DMS153 treated with DMSO at 0.1 percent for 48 hours (cell line): Measurements from ENCODE around the gene TSPAN6.

Experiments
- DNase-seq: peaks from one replicate; lab custom pipeline; 2025; ENCODE audit not compliant: unreplicated experiment; lab: John Stamatoyannopoulos, UW

TSPAN6 gene, protein sequence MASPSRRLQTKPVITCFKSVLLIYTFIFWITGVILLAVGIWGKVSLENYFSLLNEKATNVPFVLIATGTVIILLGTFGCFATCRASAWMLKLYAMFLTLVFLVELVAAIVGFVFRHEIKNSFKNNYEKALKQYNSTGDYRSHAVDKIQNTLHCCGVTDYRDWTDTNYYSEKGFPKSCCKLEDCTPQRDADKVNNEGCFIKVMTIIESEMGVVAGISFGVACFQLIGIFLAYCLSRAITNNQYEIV

DNA sequence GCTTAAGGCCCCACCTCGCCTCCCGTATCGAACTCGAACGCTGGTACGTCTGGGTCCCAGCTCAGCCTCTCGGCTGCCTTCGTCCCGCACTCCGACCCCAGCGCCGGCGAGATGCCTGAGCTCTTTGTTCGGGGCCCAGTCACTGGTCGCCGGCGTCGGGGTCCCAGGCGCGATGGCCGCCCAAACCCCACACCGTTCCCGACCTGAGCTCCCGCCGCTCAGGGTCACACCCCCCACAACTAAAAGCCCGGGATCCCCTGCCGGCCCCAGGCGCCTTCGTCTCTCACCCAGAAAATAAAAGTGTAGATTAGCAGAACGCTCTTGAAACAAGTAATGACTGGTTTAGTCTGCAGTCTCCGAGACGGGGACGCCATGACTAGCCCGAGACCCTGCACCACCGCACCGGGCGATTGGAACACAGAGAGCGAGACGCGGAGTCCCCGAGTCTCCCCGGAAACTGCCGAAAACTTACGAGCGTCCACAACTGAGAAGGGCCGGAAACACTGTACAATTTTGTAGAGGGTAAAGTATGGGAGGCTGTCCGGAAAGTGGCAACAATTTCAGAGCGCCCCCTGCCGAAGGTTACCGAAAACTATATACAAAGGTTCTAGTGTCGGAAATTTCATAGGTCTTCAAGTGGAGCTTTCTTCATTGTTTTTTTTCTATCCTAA lies at the start of gene TSPAN6:
TSPAN6 (minus strand) TSS at position 486 of the 671 bp plus-strand sequence; CDS start at position 374, 112 bp downstream.
- DNase-seq, result peak; percentile 55

DNA sequence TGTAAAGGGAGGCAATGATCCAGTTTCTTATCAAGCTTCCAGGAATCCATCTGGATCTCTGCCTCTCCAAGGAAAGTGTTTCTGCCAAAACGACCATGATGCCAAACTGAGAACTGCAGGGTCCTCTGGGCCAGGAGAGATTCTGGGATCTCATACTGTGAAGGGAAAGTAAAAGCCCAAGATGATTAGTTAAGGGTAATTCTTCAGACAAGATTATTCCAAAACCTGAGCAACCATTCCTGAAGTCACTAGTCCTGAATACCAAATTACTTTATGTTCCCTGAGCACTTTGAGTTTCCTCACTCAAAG lies 49.3 kb upstream of the TSPAN6 start:
- DNase-seq, result no peak

DNA sequence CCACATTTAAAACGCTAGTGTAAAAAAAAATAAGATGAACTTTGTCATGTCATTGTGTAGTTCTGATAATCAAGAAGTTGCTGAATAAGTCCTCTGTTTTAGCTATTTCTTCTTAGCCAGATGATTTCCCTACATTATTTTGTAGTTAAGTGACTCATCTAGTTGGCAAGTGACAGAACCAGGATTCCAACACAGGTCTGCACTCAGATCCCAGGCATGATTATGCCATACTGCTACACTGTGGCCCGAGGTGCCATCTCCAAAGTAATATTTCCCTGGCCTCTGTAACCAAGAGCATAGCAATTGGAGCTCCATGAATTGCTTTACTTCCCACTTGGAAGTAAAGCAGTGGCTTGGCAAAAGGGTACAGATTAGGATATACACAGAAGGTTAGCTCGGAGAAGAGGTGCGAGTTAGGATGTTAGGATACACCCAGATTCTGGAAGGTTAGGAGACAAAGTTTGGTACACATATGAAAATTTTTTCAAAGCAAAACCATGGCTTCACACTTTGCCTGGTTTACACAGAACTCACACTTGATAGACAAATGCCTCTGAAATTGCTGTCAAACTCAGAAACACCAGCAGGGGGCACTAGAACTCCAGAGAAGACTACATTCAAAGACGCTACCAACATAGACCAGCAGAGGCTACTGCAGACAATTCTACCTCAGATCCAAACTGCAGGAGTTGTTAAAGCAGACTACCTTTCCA lies 48.8 kb upstream of the TSPAN6 start:
- peak; percentile 55 for DNase-seq

DNA sequence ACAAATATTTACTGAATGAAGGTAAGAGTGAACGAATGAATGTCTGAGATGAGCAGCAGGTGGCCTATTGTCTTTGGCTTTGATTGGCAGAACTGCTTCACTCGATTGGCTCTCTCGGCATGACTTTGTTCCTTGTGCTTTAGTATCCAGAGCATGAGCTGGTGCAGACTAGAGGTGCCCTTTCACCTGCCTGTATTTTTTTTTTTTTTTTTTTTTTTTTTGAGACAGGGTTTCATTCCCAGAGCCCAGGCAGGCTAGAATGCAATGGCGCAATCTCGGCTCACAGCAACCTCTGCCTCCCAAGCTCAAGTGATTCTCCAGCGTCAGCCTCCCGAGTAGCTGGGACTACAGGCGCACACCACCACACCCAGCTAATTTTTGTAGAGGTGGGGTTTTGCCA lies 46.3 kb upstream of the TSPAN6 start:
- DNase-seq, result no peak

DNA sequence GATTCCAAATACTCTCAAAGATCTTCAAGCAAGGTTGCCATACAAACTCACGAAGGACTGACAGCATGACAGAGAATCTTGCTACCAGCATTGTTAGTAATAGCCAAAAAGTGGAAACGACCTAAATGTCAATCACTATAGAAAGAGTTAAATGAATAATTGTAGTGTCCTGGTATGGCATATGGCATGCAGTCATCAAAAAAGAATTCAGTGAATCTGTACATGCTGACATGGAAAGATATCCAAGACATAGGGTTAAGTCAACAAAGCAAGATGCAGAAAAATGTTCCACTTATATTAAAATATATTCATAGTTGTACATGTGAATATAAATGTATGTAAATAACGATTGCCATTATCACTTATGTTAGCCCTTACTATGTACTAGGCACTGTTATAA lies 45.0 kb upstream of the TSPAN6 start:
- no peak for DNase-seq

DNA sequence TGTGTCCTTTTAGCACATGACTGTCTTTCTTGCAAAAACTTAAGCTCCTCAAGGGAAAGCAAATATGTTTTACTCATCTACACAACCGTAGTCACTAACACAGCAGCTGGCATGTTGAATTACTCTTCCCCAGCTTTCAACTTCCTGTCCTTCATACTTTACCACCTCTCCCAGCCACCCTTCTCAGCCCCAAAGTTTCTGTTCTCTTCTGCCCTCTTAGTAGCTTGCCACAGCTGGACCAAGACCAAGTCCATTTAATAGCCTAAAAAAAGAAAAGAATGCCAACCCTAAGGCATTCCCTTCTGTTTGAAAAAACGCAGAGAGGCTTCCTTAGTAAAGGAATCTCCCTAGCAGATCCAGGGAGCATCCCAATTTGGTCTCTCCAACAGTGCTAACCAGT lies 44.1 kb upstream of the TSPAN6 start:
- no peak for DNase-seq

DNA sequence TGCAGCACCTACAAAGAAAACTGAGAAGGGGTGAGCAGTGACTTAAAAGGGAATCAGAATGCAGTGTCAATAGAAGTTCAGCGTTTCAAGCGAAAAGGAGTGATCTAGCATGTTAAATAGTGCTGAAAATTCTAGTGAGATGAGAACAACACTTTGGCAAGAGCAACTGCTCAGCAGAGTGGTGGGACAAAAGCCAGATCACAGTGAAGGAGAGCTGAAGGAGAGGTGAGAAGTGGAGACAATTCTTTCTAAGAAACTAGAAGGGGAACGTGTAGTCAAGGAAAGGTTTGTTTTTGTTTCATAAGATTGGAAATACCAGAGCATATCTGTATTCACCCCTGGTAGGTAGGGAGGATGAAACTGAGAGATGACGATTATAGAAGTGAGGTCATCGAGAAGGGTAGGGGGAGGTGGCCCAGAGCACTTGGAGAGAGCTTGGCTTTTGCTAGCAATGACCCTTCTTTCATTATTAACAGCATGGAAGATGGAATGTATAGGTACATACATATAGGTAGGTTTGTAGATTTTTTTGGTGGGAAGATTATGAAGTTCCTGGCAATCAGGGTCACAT lies 41.1 kb upstream of the TSPAN6 start:
- DNase-seq, result no peak

DNA sequence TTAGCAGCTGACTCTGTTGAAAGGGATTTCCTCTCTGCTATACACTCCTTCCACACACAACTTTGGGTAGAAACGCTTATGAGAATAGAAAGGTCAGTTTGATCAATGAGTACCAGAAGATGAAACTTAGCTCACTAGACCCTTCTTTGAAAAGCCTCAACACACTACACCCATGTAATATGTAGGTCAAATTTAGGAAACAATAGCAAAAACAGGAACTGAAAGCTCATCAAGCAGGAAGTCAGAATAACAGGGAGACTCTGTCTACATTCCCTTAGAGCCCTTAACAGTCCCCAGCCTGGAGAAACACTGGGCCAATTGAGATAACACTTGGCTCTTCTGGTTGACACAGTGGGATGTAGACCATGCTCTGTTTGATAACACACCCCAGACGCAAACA lies 38.1 kb upstream of the TSPAN6 start:
- DNase-seq, result no peak

DNA sequence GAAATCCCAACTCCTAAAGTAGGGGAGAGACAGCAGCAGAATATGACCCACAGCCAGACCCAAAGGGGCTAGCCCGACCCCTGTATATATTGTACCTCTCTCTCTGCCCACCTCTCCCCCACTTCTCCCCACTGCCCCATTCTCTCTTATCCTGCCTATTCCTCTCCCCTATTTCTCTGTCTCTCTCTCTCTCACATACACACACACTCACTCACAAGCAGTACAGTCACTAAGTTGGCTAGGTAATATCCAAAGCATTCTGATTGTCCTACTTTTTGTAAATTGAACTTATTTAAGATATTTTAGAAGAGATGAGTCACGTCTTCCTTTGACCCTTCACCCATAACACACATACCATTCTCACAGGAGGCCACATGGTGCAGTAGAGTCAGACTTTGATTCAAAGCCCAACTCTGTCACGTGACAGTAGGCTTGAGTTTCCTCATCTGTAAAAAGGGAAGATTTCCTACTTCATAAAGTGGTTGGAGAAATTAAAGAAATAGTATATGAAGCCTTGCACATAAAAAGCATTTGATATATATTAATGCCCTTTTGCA lies 36.9 kb upstream of the TSPAN6 start:
- no peak for DNase-seq

DNA sequence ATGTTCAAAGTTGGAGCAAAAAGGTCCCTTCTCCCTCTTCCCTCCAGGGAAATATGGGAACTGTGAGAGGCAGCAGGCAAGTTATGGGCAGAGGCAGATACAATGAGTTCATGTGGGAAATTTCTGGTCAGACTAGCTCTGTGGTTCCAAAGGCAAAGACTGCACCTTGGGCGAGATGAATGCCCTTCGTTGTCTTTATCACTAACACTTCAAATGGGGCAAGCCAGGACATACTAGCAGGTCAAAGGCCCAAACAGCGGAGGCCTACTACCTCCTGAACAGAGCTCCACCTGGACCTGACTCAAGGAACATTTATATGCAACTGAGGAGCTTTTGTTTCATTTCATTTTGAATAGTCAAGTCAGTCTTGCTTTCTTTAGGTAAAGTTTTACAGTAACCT lies 36.4 kb upstream of the TSPAN6 start:
- no peak for DNase-seq

DNA sequence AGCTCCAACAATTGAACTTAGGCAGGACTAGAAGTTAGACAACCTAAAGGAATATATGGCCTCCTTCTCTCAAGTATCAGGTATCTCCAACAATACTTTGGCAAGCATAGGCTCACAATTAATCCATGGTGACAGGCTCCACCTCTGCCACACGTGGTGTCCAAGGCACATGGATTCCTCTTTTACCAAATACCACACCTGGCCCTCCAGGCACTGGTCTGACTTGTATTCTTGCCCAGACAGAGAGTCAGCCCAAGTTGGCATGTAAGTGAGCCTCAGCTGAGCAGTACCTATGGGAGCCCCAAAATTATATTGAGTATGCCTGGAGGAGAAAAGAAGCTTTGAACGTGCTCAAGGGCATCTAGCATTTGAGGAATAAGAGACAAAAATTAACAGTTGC lies 27.0 kb upstream of the TSPAN6 start:
- DNase-seq, result no peak

DNA sequence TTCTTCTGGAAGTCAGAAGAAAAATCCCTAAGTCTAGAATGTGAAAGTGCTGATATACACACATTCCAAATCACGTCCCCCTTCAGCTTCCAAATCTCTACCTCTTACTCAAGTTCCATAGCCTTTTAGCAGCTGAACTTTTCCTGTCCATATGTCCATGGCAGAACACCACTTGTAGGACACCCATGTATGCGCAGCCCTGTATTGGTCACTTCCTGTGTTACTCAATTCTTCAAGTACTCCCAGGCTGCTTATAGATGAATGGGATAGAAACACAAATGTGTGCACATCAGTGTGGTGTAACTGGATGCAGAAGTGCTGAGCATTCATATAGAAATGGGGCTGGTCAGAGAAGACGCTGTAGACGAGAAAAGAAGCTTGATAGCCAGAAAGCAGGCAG lies 26.2 kb upstream of the TSPAN6 start:
- DNase-seq, result no peak

DNA sequence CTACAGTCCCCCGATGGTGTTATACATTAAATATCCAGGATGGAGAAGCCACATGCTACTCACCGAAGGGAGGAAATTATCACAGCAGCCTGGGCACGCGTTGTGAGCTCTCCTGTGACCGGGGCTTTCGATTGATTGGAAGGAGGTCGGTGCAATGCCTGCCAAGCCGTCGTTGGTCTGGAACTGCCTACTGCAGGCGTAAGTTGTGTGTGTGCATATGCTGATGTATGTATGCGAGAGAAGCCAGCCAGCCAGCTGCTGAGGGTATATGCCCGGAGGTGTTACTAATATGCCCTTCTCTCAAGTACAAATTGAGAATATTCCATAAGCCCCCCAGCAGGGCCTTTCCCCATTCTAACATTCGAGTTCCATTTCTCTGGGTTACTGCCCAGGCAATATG lies 25.6 kb upstream of the TSPAN6 start:
- no peak for DNase-seq

DNA sequence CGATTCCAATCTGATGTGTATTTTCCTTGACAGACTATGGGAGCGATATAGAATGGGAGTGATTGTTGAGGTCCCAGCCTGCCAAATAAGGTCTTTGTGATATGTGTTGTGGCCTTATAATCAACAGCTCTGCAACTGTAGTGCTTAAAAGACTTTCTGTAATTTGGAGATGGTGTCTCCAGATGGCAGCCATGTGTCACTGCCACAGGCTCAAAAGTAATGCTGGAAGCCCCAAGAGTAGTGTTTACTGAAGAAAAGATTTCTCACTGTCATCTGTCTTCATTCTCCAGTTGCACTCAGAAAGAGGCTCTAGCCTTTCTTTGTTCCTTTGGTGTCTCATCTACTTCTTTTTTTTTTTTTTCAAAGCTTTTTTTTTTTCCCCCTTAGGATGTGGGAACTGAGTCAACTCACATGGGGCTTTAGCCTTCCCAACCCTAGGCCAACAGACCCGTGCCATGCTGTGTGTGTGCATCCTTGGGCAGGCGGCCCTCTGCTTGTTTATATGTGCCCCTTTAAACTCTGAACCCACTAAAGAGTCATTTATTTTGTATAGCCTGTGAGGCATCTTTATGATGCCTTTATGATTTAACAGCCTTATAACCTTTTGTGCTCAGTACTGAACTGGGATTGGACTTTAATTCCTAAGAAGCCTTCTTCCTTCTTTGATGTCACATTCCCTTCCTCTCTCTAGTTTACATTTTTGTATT lies 23.0 kb upstream of the TSPAN6 start:
- no peak for DNase-seq

DNA sequence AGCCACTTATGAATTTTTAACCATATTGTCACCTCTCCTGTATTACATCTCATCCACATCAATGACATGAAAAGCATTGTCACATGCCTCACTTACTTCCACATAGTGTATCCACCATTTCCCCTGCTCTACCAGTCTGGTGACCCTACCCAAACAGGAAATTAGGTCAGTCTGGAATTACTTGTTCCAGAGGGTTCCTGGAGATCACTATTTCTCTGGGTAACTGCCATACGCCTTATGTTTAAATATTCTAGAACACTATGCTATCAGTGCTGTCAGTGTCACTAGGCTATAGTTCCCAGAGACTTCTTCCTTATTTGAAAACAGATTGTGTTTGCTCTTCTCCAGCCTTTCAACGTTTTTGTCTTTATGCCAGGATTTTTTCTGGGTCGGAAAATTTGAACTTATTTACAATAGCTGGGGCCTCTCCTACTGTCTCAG lies 22.4 kb upstream of the TSPAN6 start:
- DNase-seq, result no peak

DNA sequence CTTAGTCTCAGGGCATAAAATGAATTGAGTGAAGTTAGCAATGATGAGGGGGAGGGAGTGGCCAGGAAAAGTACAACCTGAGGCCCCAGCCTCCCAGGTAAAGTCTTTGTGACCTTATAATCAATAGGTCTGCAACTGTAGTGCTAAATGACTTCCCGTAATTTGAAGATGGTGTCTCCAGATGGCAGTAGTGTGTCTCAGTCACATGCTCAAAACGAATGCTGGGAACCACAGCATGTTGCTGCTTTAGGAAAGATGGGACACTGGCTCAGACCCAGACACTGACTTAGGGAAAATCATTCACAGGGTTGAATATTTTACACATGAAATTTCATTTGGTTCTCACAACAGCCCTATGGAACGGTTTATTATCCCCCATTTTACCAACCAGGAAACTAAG lies 17.7 kb upstream of the TSPAN6 start:
- no peak for DNase-seq

DNA sequence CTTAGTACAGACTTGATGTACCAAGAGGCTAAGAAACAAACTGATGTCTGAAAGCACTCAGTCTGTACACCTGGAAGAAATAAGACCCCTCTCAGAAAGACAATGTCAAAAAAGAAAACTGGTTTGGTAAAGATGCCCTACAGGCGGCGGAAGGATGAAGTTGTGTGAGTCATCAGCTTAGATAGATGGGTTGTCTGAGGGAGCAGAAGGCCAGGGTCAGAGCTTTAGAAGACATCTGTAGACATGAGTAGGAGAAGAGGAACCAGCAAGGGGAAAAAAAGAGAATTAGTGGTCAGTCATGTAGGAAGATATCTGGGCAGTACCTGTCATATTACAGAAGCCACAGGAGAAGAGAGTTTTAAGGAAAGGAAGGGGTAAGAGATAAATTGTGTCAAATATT lies 15.7 kb upstream of the TSPAN6 start:
- no peak for DNase-seq

DNA sequence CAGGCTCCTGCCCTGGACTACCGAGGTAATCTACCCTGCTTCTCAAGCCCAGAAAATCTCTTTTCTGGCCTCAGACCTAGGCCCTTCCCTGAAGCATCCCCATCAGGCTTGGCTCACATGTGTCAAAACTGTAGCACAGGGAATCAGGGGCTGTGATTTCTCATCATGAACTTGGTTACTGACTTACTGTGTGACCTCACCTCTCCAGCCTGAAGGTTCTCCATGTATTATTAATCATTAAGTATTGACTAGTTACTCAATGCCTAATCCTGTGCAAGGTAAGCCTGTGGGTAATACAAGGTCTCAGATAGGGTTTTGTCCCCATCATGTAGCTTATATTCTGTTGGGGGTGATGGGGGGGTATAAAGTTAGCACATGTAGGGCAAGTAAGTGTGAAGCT lies 14.2 kb upstream of the TSPAN6 start:
- DNase-seq, result no peak

DNA sequence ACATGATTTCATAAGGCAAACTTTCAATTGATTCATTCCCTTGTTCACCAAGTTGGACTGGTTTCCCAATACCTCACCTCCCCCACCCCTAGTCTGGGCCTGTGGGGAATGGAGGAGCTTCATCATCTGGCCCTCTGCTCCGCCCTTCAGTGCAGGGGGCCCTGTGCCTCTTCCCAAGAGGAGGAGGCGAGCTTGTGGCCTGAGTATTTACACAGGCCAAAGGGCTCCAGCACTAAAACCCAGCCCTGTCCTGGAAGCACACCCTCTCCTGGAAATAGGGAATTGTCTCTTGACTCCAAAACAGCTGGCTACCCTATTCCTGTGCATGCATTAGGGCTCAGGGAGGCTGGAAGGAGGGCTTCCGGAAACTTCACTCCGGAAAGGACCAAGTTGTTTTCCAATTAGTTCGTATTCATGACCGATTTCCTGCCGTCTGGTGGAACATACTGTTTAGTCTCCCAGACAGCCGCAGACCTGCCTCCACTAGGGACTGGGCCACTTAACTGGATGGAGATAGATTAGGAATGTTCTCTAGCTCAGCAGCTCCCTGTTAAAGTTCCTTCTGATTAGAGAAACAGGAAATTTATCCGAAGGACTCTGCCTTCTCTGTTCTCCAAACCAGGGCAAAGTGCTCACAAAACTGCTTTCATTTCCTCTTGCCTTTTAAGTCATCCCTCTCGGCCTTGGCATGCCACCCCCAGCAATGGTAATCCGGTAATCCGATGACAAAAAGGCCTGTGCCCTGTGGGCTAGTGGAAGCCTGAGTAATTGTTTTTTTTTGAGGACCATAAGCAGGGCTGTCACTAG lies 13.1 kb upstream of the TSPAN6 start:
- DNase-seq, result no peak
